SU-DHL-6 (cell line): ENCODE results near the gene KLHL34.

Experiments
- EZH2phosphoT487 ChIP-seq: fragments of 200-600 bp; sonication (generic), shearing (Covaris generic); conservative IDR thresholded peaks from 2 replicates; pipeline ENCODE4 v1.6.1; 2018; ENCODE audit warnings: mild to moderate bottlenecking, antibody characterized with exemption, low read length, moderate library complexity, mixed read lengths
- TF ChIP-seq, protein P1 (sequence below): fragments of 200-600 bp; sonication (generic); IDR thresholded peaks from one replicate; pipeline ENCODE4 v1.5.1; 2017; ENCODE audit warnings: antibody characterized with exemption, mild to moderate bottlenecking, low read length, moderate library complexity; ENCODE audit not compliant: insufficient read depth, poor library complexity, severe bottlenecking

DNA sequence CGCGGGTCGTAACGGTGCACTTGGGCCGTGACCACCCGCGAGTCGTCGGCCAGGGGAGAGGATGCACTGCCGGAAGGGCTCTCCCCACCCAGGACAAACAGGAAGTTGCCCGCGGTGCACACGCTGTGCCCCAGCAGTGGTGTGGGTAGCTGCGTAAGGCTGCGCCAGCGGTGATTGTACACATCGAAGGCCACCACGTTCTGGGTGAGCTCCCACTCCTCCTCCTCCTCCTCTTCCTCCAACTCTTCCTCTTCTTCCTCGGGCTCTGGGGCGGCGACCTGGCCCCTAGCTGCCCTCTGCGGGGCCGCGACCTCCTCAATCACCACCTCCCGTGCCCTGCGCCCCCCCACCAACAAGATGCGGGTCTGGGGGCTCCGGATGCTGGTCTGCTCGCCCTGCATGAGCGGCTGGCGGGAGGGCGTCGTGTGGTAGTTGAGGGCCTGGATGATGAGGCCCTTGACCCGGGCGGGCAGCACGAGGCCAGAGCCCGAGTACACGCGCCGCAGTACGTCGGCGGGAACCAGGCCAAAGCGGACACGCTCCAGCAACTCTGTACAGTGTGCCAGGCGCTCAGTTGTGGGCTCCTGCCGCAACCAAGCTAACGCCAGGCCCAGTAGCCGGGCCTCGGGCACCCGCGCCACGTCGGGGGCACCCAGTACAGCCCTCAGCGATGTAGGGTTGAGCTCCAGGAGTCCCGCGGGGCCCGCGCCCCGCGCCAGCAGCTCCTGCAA lies 1.4 kb downstream of the KLHL34 start:
- TF ChIP-seq, protein P1, sequence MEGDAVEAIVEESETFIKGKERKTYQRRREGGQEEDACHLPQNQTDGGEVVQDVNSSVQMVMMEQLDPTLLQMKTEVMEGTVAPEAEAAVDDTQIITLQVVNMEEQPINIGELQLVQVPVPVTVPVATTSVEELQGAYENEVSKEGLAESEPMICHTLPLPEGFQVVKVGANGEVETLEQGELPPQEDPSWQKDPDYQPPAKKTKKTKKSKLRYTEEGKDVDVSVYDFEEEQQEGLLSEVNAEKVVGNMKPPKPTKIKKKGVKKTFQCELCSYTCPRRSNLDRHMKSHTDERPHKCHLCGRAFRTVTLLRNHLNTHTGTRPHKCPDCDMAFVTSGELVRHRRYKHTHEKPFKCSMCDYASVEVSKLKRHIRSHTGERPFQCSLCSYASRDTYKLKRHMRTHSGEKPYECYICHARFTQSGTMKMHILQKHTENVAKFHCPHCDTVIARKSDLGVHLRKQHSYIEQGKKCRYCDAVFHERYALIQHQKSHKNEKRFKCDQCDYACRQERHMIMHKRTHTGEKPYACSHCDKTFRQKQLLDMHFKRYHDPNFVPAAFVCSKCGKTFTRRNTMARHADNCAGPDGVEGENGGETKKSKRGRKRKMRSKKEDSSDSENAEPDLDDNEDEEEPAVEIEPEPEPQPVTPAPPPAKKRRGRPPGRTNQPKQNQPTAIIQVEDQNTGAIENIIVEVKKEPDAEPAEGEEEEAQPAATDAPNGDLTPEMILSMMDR = no peak
- no peak for TF ChIP-seq EZH2phosphoT487
